SK-N-SH (cell line): Measurements from ENCODE around the gene ADPRH.

Experiments
- POLR2AphosphoS5 ChIP-seq: IDR thresholded peaks from 2 replicates; pipeline ENCODE4 v1.6.1; 2012; ENCODE audit warnings: low read depth, low read length
- SMC3 ChIP-seq: IDR thresholded peaks from 2 replicates; pipeline ENCODE4 v1.6.1; 2012; ENCODE audit warnings: low read depth, low read length, improper control_type of control experiment
- TEAD4 ChIP-seq: IDR thresholded peaks from 2 replicates; pipeline ENCODE4 v1.4.0; 2012; ENCODE audit warnings: mild to moderate bottlenecking, borderline replicate concordance; ENCODE audit not compliant: insufficient read depth
- TF ChIP-seq, protein P1 (sequence below): fragments of 200-600 bp; sonication (generic); IDR thresholded peaks from 2 replicates; pipeline ENCODE4 v1.6.1; 2017; ENCODE audit warnings: antibody characterized with exemption, mild to moderate bottlenecking, moderate library complexity
- TF ChIP-seq, protein P2 (sequence below): IDR thresholded peaks from 2 replicates; pipeline ENCODE4 v1.4.0; 2012; ENCODE audit warnings: low read depth, borderline replicate concordance
- TF ChIP-seq, protein P3 (sequence below): IDR thresholded peaks from 2 replicates; pipeline ENCODE4 v1.6.1; 2012; ENCODE audit warnings: mild to moderate bottlenecking, low read depth, low read length, moderate library complexity
- TF ChIP-seq, protein P4 (sequence below): fragments of 150-350 bp; IDR thresholded peaks from 2 replicates; pipeline ENCODE4 v1.6.1; 2017; ENCODE audit warnings: antibody characterized with exemption, low read length, low read depth, borderline replicate concordance

DNA sequence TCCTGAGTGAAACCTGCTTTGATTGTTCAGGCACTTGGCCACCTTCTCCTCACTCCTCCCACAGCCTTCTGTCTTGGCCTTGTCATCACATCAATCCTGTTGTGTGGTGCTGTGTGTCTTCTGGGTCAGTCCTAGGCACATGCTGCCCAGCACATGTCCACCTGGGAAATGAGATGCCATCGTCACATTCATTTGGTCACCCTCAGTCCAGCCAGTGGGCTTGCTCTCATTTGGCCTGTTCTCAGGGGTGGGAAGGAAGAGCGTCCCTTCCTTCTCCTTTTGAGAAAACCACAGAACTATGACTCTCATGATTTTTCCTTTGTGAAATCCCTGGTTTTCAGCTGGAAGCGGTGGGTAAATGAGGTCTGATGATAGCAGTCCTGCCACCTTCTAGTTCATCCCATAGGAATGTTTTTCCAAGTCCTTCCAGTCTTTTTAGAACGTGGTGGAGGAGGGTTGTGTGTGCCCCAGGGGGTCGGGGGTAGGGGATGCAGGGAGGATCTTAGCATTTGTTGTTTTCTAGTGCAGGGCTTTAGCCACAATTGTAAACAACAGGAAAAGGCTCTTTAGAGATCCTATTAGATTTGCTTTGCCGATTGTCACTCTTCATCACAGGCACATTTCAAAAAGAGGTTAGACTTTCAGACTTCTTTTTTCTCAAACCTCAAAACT, 9.9 kb downstream of the ADPRH start:
- TF ChIP-seq, protein P1, sequence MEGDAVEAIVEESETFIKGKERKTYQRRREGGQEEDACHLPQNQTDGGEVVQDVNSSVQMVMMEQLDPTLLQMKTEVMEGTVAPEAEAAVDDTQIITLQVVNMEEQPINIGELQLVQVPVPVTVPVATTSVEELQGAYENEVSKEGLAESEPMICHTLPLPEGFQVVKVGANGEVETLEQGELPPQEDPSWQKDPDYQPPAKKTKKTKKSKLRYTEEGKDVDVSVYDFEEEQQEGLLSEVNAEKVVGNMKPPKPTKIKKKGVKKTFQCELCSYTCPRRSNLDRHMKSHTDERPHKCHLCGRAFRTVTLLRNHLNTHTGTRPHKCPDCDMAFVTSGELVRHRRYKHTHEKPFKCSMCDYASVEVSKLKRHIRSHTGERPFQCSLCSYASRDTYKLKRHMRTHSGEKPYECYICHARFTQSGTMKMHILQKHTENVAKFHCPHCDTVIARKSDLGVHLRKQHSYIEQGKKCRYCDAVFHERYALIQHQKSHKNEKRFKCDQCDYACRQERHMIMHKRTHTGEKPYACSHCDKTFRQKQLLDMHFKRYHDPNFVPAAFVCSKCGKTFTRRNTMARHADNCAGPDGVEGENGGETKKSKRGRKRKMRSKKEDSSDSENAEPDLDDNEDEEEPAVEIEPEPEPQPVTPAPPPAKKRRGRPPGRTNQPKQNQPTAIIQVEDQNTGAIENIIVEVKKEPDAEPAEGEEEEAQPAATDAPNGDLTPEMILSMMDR: no peak
- TF ChIP-seq TEAD4: no peak
- TF ChIP-seq, protein P2, sequence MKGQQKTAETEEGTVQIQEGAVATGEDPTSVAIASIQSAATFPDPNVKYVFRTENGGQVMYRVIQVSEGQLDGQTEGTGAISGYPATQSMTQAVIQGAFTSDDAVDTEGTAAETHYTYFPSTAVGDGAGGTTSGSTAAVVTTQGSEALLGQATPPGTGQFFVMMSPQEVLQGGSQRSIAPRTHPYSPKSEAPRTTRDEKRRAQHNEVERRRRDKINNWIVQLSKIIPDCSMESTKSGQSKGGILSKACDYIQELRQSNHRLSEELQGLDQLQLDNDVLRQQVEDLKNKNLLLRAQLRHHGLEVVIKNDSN: no peak
- TF ChIP-seq, protein P3, sequence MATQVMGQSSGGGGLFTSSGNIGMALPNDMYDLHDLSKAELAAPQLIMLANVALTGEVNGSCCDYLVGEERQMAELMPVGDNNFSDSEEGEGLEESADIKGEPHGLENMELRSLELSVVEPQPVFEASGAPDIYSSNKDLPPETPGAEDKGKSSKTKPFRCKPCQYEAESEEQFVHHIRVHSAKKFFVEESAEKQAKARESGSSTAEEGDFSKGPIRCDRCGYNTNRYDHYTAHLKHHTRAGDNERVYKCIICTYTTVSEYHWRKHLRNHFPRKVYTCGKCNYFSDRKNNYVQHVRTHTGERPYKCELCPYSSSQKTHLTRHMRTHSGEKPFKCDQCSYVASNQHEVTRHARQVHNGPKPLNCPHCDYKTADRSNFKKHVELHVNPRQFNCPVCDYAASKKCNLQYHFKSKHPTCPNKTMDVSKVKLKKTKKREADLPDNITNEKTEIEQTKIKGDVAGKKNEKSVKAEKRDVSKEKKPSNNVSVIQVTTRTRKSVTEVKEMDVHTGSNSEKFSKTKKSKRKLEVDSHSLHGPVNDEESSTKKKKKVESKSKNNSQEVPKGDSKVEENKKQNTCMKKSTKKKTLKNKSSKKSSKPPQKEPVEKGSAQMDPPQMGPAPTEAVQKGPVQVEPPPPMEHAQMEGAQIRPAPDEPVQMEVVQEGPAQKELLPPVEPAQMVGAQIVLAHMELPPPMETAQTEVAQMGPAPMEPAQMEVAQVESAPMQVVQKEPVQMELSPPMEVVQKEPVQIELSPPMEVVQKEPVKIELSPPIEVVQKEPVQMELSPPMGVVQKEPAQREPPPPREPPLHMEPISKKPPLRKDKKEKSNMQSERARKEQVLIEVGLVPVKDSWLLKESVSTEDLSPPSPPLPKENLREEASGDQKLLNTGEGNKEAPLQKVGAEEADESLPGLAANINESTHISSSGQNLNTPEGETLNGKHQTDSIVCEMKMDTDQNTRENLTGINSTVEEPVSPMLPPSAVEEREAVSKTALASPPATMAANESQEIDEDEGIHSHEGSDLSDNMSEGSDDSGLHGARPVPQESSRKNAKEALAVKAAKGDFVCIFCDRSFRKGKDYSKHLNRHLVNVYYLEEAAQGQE: no peak
- TF ChIP-seq, protein P4, sequence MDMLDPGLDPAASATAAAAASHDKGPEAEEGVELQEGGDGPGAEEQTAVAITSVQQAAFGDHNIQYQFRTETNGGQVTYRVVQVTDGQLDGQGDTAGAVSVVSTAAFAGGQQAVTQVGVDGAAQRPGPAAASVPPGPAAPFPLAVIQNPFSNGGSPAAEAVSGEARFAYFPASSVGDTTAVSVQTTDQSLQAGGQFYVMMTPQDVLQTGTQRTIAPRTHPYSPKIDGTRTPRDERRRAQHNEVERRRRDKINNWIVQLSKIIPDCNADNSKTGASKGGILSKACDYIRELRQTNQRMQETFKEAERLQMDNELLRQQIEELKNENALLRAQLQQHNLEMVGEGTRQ: no peak
- TF ChIP-seq POLR2AphosphoS5: no peak
- TF ChIP-seq SMC3: no peak
